ENCODE results near the gene SLC30A7. TPM values are rescaled to one million over a fixed set of nuclear protein-coding genes. Genes with fewer than 3 reads are reported as not detected.
A peak's percentile ranks its signal among the peaks of the same experiment; 100 is the strongest.

The SLC30A7 gene
- total RNA-seq, 1 donor from 2014 or later, result 56.6 TPM

GRCh38 chr1:101022294-101022693 lies 126.4 kb downstream of the SLC30A7 start:
- DNase-seq (ENCODE audit: low read depth) (peak; percentile 55), FAIRE-seq (peak; percentile 13)
- no peak overlapping the region for H3K4me2 ChIP-seq (ENCODE audit: low read length)
- Mint-ChIP-seq H3K4me3 (ENCODE audit: unreplicated experiment) (no peak overlapping the region), H3K4me1 (ENCODE audit: low read depth, unreplicated experiment) (no peaks in the 10 kb centered on the region), H3K27me3 (ENCODE audit: low read depth, unreplicated experiment) (no peaks in the 10 kb centered on the region), H3K27ac (ENCODE audit: unreplicated experiment) (no peak overlapping the region), H3K9me3 (ENCODE audit: unreplicated experiment) (no peaks in the 10 kb centered on the region), H3K36me3 (ENCODE audit: low read depth, unreplicated experiment) (peaks cover 5% of the 10 kb centered on the region)
- H3K9ac ChIP-seq (ENCODE audit: low read length), result no peak overlapping the region
- H3K4me3 ChIP-seq (ENCODE audit: insufficient read depth, low read depth, low read length), result no peak overlapping the region
- peaks cover 4% of the 10 kb centered on the region for H3K36me3 ChIP-seq (ENCODE audit: insufficient read depth, low read length)
- no peak overlapping the region for H2AFZ ChIP-seq (ENCODE audit: low read depth, low read length)
- H3K79me2 ChIP-seq (ENCODE audit: insufficient read depth, low read length), result peaks cover 33% of the 10 kb centered on the region
- TF ChIP-seq EZH2 (IDR thresholded peaks at IDR 0.05; ENCODE audit: insufficient read depth, low read length), result no peak
- TF ChIP-seq CTCF (IDR thresholded peaks at IDR 0.05; ENCODE audit: insufficient read depth, low read depth, low read length), result no peak
- H3K27me3 ChIP-seq (ENCODE audit: insufficient read depth, low read length), result no peaks in the 10 kb centered on the region
- H4K20me1 ChIP-seq (ENCODE audit: insufficient read depth, low read length), result no peaks in the 10 kb centered on the region
- H3K4me1 ChIP-seq (ENCODE audit: insufficient read depth, low read length), result peaks cover 4% of the 10 kb centered on the region
- H3K27ac ChIP-seq (ENCODE audit: low read depth, low read length), result no peak overlapping the region
- no peaks in the 10 kb centered on the region for H3K9me3 ChIP-seq (ENCODE audit: insufficient read depth, low read depth, low read length)

DNA sequence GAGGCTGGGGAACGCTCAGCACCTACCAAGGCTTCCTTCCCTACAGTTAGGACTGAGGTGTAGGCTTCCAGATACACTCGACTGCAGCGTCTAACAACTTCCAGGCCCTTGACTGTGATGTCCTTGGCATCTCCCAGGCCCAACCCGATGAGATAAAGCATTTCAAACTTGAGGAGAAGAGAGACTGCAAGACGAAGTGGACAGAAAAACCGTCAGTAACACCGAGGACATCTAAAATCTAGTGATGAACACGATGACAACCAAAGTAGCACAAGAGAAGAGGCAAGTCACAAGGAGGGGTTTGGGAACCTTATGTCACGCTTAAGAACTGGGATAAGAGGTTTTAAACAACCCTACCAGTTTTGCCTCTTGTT lies 129.4 kb downstream of the SLC30A7 start:
- Histone ChIP-seq H3K79me2 (ENCODE audit: insufficient read depth, low read length) (peaks cover 39% of the 10 kb centered on the region), H3K4me3 (ENCODE audit: insufficient read depth, low read depth, low read length) (peak overlapping the region; percentile 87)
- FAIRE-seq, result peak; percentile 75

More for the DNA sequence above, 129.4 kb downstream of the SLC30A7 start:
- H3K27ac Mint-ChIP-seq (ENCODE audit: unreplicated experiment), result peak overlapping the region; percentile 73
- Histone ChIP-seq H3K9me3 (ENCODE audit: insufficient read depth, low read depth, low read length) (no peaks in the 10 kb centered on the region), H2AFZ (ENCODE audit: low read depth, low read length) (peak overlapping the region; percentile 90), H3K4me1 (ENCODE audit: insufficient read depth, low read length) (peaks cover 4% of the 10 kb centered on the region), H3K27ac (ENCODE audit: low read depth, low read length) (peak overlapping the region; percentile 82), H4K20me1 (ENCODE audit: insufficient read depth, low read length) (no peaks in the 10 kb centered on the region), H3K4me2 (ENCODE audit: low read length) (peak overlapping the region; percentile 90), H3K27me3 (ENCODE audit: insufficient read depth, low read length) (no peaks in the 10 kb centered on the region), H3K36me3 (ENCODE audit: insufficient read depth, low read length) (peaks cover 4% of the 10 kb centered on the region), H3K9ac (ENCODE audit: low read length) (peak overlapping the region; percentile 90)
- DNase-seq (ENCODE audit: low read depth), result no peak
- no peak for TF ChIP-seq CTCF (IDR thresholded peaks at IDR 0.05; ENCODE audit: insufficient read depth, low read depth, low read length)
- no peak for TF ChIP-seq EZH2 (IDR thresholded peaks at IDR 0.05; ENCODE audit: insufficient read depth, low read length)
- H3K4me1 Mint-ChIP-seq (ENCODE audit: low read depth, unreplicated experiment), result peaks cover 7% of the 10 kb centered on the region
- H3K4me3 Mint-ChIP-seq (ENCODE audit: unreplicated experiment), result peak overlapping the region; percentile 94
- H3K36me3 Mint-ChIP-seq (ENCODE audit: low read depth, unreplicated experiment), result peaks cover 3% of the 10 kb centered on the region
- H3K9me3 Mint-ChIP-seq (ENCODE audit: unreplicated experiment), result no peaks in the 10 kb centered on the region
- H3K27me3 Mint-ChIP-seq (ENCODE audit: low read depth, unreplicated experiment), result no peaks in the 10 kb centered on the region
